SU-DHL-6 (cell line): ENCODE measurements around the gene AXL.

Experiments used
- H2AFZ ChIP-seq: fragments of 200-600 bp; sonication (generic); 2 replicates; pipeline ENCODE4 v1.6.1; 2014; ENCODE audit warnings: low read depth, mild to moderate bottlenecking, moderate library complexity, mixed read lengths, antibody characterized with exemption, low read length; ENCODE audit not compliant: severe bottlenecking
- H3F3A ChIP-seq: fragments of 200-600 bp; shearing (Covaris generic); 2 replicates; pipeline ENCODE4 v1.6.0; 2016; ENCODE audit warnings: antibody characterized with exemption, mild to moderate bottlenecking; ENCODE audit not compliant: insufficient read depth
- H3K27ac ChIP-seq: fragments of 200-600 bp; sonication (generic); 2 replicates; pipeline ENCODE4 v1.5.1; 2016; ENCODE audit warnings: low read depth, mild to moderate bottlenecking, low read length, moderate library complexity, mixed read lengths
- H3K27me3 ChIP-seq: fragments of 200-600 bp; sonication (generic), shearing (Covaris generic); 2 replicates; pipeline ENCODE4 v1.6.0; 2014; ENCODE audit warnings: mild to moderate bottlenecking, low read length
- H3K36me3 ChIP-seq: fragments of 200-600 bp; sonication (generic); 2 replicates; pipeline ENCODE4 v1.6.1; 2014; ENCODE audit warnings: mild to moderate bottlenecking, low read length, mixed read lengths
- H3K4me2 ChIP-seq: fragments of 300-600, 200-600 bp; shearing (Covaris generic), sonication (generic); 2 replicates; pipeline ENCODE4 v1.6.0; 2014; ENCODE audit warnings: low read length, low read depth, mild to moderate bottlenecking; ENCODE audit not compliant: poor library complexity, severe bottlenecking
- H3K4me3 ChIP-seq: fragments of 200-600 bp; sonication (generic); 2 replicates; pipeline ENCODE4 v1.5.1; 2014; ENCODE audit warnings: antibody characterized with exemption, low read length, mild to moderate bottlenecking, mixed read lengths; ENCODE audit not compliant: insufficient read depth, poor library complexity, severe bottlenecking
- H3K79me2 ChIP-seq: fragments of 200-600 bp; sonication (generic); 2 replicates; pipeline ENCODE4 v1.6.1; 2014; ENCODE audit warnings: mild to moderate bottlenecking, low read length, moderate library complexity; ENCODE audit not compliant: insufficient read depth
- H3K9ac ChIP-seq: fragments of 200-600 bp; sonication (generic); 2 replicates; pipeline ENCODE4 v1.7.0; 2014; ENCODE audit warnings: mild to moderate bottlenecking, low read length
- H3K9me2 ChIP-seq: fragments of 200-600 bp; sonication (generic); replicated peaks from 2 replicates; pipeline ENCODE4 v1.6.1; 2014; ENCODE audit warnings: low read length; ENCODE audit not compliant: insufficient read depth
- H3K9me3 ChIP-seq: fragments of 200-600 bp; sonication (generic); 2 replicates; pipeline ENCODE4 v1.6.1; 2014; ENCODE audit warnings: low read length, mixed read lengths; ENCODE audit not compliant: insufficient read depth
- H4K20me1 ChIP-seq: fragments of 200-600 bp; sonication (generic); 2 replicates; pipeline ENCODE4 v1.6.1; 2014; ENCODE audit warnings: low read depth, mild to moderate bottlenecking, antibody characterized with exemption, low read length, moderate library complexity, mixed read lengths
- EZH2phosphoT487 ChIP-seq: fragments of 200-600 bp; sonication (generic), shearing (Covaris generic); conservative IDR thresholded peaks from 2 replicates; pipeline ENCODE4 v1.6.1; 2018; ENCODE audit warnings: mild to moderate bottlenecking, antibody characterized with exemption, low read length, moderate library complexity, mixed read lengths
- TF ChIP-seq, protein P1 (sequence below): fragments of 200-600 bp; sonication (generic); IDR thresholded peaks from one replicate; pipeline ENCODE4 v1.5.1; 2017; ENCODE audit warnings: antibody characterized with exemption, mild to moderate bottlenecking, low read length, moderate library complexity; ENCODE audit not compliant: insufficient read depth, poor library complexity, severe bottlenecking

AXL gene

DNA sequence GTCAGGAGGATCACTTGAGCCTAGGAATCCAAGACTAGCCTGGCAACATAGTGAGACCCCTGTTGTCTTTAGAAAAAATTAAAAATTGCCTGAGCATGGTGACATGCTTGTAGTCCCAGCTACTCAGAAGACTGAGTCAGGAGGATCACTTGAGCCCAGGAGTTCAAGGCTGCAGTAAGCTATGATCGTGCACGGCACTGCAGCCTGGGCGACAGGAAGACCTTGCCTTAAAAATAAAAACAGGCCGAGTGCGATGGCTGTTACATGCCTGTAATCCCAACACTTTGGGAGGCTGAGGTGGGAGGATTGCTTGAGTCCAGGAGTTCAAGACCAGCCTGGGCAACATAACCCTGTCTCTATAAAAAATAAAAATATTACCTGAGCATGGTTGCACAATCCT, 50.5 kb downstream of the AXL start:
- peaks cover 47% of the 10 kb centered on the region for H3K79me2 ChIP-seq
- H3K4me3 ChIP-seq: no peak overlapping the region
- H3K9me3 ChIP-seq: no peaks in the 10 kb centered on the region
- H3K27me3 ChIP-seq: no peaks in the 10 kb centered on the region
- no peaks in the 10 kb centered on the region for H3K9me2 ChIP-seq
- no peak overlapping the region for H3K9ac ChIP-seq
- H4K20me1 ChIP-seq: no peaks in the 10 kb centered on the region
- H3K4me2 ChIP-seq: no peak overlapping the region
- no peaks in the 10 kb centered on the region for H3F3A ChIP-seq
- peaks cover 34% of the 10 kb centered on the region for H3K36me3 ChIP-seq
- no peak for TF ChIP-seq EZH2phosphoT487
- TF ChIP-seq, protein P1, sequence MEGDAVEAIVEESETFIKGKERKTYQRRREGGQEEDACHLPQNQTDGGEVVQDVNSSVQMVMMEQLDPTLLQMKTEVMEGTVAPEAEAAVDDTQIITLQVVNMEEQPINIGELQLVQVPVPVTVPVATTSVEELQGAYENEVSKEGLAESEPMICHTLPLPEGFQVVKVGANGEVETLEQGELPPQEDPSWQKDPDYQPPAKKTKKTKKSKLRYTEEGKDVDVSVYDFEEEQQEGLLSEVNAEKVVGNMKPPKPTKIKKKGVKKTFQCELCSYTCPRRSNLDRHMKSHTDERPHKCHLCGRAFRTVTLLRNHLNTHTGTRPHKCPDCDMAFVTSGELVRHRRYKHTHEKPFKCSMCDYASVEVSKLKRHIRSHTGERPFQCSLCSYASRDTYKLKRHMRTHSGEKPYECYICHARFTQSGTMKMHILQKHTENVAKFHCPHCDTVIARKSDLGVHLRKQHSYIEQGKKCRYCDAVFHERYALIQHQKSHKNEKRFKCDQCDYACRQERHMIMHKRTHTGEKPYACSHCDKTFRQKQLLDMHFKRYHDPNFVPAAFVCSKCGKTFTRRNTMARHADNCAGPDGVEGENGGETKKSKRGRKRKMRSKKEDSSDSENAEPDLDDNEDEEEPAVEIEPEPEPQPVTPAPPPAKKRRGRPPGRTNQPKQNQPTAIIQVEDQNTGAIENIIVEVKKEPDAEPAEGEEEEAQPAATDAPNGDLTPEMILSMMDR: no peak
- no peak overlapping the region for H2AFZ ChIP-seq
- no peak overlapping the region for H3K27ac ChIP-seq

DNA sequence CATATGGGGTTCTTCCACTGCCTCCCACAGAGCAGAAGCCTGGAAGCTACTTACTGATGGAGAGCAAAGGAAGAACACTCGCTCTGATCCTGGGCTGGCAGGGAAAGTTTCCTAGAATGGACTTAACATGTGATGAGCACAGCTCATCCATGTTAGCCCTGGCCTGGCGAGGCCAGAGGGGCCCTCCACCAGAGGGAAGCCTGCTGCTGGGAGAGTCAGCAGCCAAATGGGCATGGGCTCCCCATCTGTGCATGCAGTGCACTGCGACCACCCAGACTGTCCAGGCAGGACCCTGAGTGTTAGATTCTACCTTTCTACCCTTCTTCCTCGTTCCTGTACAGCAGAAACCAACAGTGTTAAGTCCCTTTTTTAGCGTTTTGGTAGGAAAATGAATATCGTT, 54.1 kb downstream of the AXL start:
- Histone ChIP-seq H3K9ac (no peak overlapping the region), H3K27ac (no peak overlapping the region), H3K4me3 (no peak overlapping the region), H2AFZ (no peak overlapping the region), H3K9me2 (no peaks in the 10 kb centered on the region), H3K79me2 (peaks cover 12% of the 10 kb centered on the region), H3K9me3 (no peaks in the 10 kb centered on the region), H3K27me3 (no peaks in the 10 kb centered on the region), H3K36me3 (peaks cover 46% of the 10 kb centered on the region), H3F3A (no peaks in the 10 kb centered on the region), H4K20me1 (0 out of 2 replicates have a peak, but pooled peaks cover 2% of the 10 kb centered on the region), H3K4me2 (no peak overlapping the region)
- TF ChIP-seq, protein P1: no peak
- TF ChIP-seq EZH2phosphoT487: no peak

DNA sequence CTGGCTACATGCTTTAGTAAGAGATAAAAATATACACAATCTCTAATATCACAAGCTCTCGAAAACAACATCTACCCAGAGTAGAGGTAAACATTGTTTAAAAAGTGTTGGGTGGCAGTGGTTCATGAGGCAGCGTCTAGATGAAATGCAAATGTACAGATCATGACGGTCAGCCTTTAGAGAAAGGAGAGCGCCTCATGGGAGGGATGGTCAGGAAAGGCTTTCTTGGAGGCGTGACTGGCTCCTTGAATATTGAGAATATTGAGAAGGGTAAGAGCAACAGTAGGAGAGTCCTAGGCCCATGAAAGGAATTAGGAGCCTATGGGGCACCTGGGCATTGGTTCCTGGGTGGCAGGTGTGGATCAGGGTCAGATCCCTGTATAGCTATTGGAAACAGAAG, 55.8 kb downstream of the AXL start:
- Histone ChIP-seq H3F3A (no peaks in the 10 kb centered on the region; the same call in 1 of the 2 replicates), H3K36me3 (peaks cover 57% of the 10 kb centered on the region), H3K27me3 (no peaks in the 10 kb centered on the region)

More for the DNA sequence above, 55.8 kb downstream of the AXL start:
- Histone ChIP-seq H3K4me3 (no peak overlapping the region), H3K79me2 (no peaks in the 10 kb centered on the region; the same call in 1 of the 2 replicates), H3K27ac (no peak overlapping the region), H3K9me2 (no peaks in the 10 kb centered on the region), H3K4me2 (no peak overlapping the region), H4K20me1 (peaks cover 2% of the 10 kb centered on the region; the same call in 1 of the 2 replicates), H3K9me3 (no peaks in the 10 kb centered on the region), H2AFZ (no peak overlapping the region), H3K9ac (no peak overlapping the region)
- TF ChIP-seq, protein P1: no peak
- TF ChIP-seq EZH2phosphoT487: no peak
